Keratinocyte (primary cell): ENCODE data around the gene NAPG.

Source experiments
- CTCF ChIP-seq, 3 experiments: IDR thresholded peaks in 1 of 3; conservative IDR thresholded peaks in 1 of 3; optimal IDR thresholded peaks in 1 of 3; 2 replicates in 2 of 3; 3 replicates in 1 of 3; pipeline versions ENCODE3 to v1.5.1; 2011; ENCODE audit warnings: low read length in 3 of 3, mild to moderate bottlenecking in 3 of 3, moderate library complexity in 2 of 3, control low read depth in 1 of 3, inconsistent platforms in 1 of 3; ENCODE audit not compliant: insufficient read depth in 2 of 3; ENCODE audit errors: extremely low read depth in 1 of 3
- EZH2 ChIP-seq: IDR thresholded peaks from one replicate; pipeline ENCODE4 v1.6.1; 2012; ENCODE audit warnings: inconsistent platforms, mild to moderate bottlenecking, low read length, moderate library complexity

- TF ChIP-seq CTCF (optimal IDR thresholded peaks at IDR 0.05 in 1 of 3, IDR thresholded peaks at IDR 0.05 in 1 of 3, conservative IDR thresholded peaks at IDR 0.05 in 1 of 3; ENCODE audit: extremely low read depth in 1 of 3, insufficient read depth in 2 of 3, low read length in 3 of 3) (peak in 1 of 3 experiments; percentile 44), EZH2 (no peak)
Observed at GRCh38 chr18:10518595-10519255, 7.1 kb upstream of the NAPG start.
